HG03025 (cell line): ENCODE measurements around the gene THTPA.

Experiments used
- ATAC-seq: cut with Tn5 transposase; IDR thresholded peaks from one replicate; pipeline ENCODE4 v1.9.1; 2021; ENCODE audit warnings: mild to moderate bottlenecking, moderate library complexity; ENCODE audit not compliant: unreplicated experiment, low FRiP score

The THTPA gene, protein sequence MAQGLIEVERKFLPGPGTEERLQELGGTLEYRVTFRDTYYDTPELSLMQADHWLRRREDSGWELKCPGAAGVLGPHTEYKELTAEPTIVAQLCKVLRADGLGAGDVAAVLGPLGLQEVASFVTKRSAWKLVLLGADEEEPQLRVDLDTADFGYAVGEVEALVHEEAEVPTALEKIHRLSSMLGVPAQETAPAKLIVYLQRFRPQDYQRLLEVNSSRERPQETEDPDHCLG

DNA sequence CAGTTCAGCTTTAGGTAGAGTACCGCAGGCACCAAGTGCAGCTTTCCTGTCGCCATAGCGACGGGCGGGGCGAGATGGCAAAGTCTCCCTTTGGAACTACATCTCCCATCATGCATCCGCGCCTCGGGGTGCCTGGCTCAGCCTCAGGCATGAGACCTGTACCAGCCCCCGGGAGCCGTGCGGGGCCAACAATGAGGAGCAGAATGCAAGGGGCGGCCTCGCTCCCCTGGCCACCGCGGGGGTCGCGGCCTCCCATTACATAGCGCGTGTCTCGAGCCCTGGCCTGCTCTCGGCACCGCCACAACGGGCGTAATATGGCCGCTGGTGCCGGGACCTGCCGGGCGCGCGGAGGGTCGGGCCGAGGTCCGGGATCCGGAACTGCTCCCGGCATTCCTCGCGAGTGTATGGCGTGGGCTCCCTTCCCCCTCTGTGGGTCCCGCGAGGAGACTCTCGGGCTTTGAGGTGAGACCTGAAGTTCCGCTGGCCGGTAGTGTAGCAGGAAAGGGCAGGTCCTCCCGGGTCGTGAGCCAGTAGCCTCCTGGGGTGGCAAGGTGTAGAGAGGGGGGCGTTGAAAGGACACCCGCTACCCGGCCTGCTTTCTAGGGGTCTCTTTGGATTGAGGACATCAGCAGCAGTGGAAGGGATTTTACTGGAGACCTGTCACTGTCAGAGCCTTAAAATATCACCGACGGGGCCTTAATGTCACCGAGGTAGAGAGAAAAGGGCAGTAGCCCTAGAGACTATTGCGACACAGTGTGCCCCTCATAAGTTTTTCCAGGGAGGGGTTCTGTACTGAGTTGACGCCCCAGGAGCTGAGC, at the start of gene THTPA:
THTPA (plus strand) TSS at position 390 of the 818 bp plus-strand sequence. CDS start 487 bp downstream, outside the sequence.
- peak; percentile 79 for ATAC-seq

DNA sequence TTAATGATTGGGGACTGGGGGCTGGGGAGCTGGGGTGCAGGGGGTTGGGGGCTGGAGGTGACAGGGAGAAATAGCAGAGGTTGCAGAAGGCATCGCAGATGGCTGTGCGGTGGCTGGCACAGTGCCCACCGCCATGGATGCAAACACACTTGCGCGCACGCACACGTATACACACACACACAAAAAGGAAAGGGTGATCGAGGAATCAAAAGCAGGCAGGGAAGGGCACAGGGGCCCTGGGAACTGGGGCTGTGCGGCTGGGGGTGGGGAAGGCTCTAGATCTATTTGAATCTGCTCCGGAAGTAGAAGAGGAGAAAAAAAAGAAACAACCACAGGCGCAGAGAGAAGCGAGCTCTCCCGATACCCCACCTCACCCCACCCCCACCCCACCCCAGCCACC, 43.9 kb upstream of the THTPA start:
- no peak for ATAC-seq

DNA sequence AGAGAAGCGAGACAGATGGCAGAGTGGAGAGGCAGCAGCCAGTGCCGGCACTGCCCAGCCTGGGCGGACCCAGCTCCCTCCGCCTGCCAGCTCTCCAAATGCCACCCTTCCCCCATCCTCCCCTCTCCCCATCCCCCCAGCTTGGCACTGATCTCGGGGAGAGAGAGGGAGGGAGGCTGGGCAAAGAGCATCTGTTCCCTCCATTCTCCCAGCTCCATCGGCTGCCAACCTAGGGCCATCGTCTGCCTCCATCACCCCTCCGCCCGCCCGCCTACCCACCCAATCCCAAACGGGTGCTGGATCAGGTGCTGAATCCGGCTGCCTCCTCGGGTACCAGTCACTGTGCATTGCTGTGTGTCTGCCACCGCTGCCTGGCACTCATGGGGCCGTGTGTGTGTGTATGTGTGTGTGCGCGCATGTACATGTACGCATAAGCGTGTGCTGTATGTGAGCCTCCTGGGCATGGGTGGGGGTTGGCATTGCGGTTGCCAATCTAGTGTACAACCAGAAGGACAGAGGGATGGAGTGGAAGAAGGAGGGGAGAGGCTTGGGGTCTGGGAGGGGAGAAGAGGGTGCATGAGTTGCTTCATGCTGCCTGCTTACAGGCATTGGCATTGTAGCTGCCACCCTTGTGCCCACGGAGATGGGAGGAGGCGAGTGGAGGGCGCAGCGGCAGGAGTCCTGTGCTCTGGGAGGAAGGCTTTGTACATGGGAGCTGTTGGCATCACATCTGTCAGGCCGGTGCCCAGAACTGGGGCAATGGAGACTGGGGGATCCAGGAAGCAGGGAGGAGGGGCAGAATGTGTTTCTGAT, 42.9 kb upstream of the THTPA start:
- ATAC-seq, result no peak

DNA sequence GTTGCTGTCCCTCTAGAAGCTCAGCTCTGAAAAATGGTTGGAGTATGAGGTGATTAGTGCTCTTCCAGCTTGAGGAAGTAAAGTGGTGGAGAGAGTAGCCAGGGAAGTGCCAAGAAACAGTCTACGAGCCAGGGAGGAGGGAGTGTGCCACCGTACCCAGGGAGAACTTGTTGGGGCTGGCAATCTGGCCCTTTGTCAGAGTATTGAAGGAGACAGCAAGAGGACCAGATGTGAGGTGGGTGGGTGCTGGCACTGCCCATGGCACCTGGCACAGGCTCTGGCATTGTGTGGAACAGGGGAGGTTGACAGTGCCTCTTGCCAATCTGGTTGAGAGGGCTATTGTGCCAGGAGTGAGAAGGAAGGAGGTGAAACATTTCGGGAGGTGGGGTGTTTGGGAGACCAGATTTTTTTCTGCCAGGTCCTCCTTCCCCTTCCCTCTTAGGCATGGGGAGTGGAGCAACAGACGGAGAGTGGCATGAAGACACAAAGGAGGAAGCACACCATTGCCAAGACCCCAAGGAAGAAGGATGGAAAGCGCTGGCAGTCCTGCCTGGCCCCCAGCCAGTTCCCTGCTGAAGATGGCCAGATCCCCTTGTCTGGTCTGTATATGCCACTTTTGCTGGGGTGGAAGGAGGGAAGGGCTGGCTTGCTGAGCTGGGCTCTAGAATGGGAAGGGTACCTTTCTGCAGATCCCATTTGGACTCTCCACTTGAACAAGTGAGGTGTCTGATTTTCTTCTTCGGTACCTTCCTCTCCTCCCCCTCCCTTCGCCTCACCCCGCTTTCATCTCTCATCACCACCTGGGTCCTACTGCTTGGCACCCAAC, 42.0 kb upstream of the THTPA start:
- ATAC-seq, result no peak

DNA sequence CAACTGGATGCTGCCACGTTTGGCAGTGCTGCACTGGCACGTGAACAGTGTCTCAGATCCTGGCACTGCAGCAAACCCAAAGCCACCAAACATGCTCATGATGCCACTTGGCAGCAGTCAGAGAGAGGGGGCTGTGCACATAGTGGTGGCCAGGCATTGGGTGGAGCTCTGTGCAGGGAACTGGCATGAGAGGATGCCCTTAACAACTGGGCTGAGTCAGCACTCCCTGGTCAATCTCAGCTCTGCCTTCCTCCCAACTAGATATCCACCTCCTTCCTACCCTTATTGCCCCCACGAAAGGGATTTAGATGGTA, 41.5 kb upstream of the THTPA start:
- ATAC-seq, result no peak

DNA sequence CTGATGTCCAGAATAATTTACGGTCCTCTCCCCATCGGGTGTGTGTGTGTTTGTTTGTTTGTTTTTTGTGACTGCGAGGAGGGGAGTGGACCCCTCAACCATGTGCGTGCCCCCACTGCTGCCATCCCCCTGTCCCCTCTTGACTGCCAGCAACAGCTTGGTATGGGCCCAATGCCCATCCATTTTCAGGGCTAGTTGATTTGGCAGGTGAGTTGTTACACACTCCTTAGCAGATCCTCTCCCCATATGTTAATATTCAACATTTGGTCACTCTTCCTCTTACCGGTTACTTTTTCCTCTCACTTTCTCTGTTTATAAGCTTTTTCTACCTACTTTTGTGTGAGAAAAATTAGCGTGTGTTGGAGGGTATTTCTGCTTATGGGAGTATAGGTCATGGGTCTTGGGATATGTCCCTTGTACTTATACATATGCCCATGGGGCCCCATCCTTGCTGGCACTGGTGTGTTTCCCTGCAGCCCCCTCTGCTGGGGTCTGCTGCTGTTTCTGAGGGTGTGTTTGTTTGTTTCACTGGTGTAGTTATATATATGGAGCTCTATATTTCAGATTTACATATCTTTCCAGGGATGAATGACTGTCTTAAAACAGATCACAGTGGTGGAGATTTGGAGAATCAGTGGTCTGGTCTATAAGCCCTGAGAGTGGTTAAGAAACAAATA, 38.3 kb upstream of the THTPA start:
- ATAC-seq, result no peak

DNA sequence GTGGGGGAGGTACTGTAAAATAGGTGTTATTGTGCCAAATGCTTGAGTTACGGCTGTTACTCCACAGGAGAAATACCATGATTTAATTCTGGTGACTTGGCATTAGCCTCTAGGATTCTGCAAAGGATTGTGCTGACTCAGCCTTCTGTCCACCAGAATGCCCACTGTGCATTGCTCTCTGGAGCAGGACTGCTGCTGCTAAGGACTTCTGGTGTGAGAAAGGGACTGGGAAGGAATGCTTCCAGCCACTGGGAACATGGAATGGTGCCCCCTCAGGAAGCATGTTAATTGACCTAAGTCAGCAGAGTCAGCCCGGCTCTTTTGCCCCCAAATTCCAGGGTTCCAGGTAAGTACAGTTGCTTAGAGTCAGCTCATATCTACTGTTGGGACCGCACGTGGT, 37.4 kb upstream of the THTPA start:
- no peak for ATAC-seq

DNA sequence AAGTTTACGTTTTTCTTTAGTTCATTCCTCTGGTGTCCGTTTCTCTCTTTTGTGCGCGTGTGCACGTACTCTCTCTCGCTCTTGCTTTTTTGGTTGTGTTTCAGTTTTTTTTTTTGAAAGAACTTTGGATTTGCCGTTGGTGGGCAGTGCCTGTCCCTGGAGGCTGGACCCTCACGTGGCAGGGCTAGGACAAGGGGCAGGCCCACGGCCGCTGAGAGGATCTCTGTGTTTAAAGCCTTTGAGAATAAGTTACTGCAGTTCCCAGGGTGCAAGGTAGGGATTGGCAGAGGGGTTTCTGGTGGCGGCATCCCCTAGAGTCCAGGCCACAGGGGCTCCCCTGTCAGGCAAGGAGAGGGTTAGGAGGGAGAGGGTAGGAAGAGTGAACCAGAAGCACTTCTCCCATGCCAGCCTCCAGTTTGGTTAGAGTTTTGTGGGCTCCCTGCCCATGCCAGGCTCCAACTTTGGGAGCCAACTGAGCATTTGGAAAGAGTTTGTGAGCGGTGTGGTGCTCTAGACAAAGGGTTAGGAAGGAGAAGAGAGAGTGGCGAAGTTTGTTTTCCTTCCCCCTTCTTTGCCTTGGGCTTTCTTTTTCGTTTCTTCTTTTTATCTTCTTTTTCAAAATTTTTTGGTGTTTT, 35.1 kb upstream of the THTPA start:
- ATAC-seq, result no peak

DNA sequence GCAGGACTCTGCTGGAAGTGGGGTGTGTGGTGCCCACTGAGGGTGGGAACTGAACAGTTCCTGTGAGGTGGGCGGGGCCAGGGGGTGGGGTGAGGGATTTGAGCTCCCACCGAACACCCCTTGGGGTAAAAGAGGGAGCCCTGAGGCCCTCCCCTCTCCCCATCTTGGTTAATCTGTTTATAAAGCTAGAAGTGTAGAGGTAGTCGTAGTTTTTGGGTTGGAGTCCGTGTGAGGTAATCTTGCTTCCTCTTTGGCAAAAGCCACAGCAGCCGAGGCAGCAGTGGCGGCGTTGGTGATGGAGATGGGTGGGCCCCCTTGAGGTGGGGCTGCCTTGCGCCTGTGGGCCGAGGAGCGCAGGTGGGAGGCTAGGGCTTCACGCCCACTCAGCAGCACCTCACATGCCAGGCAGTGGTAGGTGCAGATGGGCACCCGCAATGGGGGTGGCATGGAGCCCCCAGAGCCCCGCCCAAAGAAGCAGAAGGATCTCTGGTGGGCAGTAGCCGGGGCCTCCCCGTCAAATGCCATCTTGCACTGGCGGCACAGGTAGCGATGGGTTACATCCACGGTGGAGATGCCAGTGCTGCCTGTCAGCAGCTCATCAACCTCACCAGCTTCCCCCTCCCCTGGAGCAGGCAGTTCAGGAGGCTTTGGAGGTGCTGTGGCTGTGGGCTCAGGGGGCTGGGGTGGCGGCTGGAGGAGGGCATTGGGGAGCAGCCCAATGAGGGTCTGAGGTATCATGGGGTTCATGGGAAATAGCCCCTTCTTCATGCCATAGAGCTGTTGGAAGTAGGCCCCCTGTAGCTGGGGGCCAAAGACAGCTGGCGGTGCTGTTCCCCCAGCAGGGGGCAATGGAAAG, 34.1 kb upstream of the THTPA start:
- no peak for ATAC-seq

DNA sequence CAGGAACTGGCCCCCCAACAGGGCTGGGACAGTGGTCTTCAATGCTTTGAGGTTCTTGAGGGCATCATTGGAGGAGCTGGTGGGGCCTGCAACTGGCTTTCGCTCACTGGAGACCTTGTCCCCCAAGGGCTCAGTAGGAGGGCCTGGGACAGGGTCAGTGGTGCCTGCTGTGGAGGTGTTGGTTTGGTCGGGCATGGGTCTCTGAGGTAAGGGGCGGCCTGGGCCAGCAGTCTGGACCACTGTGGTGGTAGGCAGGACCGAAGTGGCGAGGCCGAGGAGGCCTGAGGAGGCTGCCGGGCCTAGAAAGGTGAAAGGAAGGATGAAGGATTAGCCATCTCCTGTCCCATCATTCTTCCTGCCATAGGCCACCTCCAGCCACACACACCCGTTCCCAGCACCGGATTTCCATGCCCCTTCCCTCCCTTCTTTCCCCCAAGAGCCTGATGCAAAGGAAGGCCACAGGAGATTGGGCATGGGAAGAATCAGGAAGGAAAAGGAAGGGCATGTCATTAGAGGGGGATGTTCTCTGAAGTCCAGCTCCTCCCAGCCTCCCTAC, 33.4 kb upstream of the THTPA start:
- ATAC-seq, result no peak

DNA sequence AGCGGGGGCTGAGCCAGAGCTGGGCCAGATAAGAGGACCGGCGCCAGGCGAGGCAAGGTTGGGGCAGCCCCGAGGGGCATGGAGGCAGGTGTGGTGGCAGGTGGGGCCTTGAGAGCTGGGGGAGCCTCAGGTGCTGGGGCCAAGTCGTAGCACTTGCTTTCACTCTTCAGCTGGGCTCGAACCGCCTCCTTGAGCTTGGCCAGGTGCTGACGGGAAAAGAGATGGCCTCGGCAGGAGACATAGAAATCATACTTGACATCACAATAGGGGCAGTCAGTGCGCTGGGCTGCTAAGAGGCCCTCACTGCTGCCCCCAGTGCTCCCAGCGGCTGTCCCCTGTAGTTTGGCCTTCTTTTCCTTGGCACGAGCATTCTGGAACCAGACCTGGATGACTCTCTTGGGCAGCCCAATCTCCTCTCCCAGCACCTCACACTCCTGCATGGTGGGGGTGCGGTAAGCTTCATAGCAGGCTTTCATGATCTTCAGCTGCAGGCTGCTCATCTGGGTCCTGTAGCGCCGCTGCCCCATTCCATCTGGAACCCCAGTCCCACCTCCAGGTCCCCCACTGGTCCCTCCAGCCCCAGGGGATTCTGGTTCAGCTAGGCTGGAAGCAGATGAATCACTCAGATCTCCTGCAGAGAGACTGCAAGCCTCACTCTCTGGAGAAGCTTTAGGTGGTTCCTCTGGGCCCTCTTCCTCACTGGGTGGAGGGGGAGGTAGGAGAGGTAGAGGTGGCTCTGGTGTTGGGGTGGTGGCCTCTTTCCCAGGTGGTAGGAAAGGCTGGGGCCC, 32.6 kb upstream of the THTPA start:
- no peak for ATAC-seq

DNA sequence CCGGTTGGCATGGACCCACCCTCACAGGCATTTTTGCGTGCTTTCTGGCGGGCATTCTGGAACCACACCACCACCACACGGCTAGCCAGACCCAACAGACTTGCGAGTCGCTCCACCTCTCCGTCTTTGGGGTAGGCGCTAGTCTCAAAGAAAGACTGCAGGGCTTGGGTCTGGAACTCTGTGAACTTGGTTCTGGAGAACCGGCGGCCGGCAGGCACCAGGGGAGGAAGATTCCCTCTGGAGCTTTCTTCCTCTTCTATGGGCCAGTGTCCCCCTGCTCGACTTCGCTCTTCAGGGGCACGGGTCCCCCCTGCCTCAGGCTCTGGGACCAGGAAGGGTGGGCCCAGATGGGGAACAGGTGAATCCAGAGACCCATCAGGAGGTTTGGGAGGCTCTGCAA, 31.1 kb upstream of the THTPA start:
- ATAC-seq, result no peak

DNA sequence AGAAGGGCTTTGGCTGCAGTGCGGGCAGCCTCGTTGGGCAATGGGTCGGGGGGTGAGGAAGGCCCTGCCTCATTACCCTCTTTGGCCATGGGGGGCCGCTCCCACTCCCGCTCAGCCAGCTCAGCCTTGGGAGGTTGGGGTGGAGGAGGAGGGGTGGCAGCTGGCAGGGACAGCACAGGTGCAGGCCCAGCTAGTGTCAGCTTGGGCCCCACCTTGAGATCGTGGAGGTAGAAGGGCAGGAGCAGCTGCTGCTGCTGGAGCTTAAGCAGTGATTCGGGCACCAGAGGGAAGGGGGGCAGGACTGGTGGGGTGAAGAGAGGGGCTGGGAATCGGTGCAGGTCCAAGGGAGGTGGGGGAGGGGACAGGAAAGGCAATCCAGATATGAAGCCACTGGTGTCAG, 30.5 kb upstream of the THTPA start:
- ATAC-seq, result no peak

DNA sequence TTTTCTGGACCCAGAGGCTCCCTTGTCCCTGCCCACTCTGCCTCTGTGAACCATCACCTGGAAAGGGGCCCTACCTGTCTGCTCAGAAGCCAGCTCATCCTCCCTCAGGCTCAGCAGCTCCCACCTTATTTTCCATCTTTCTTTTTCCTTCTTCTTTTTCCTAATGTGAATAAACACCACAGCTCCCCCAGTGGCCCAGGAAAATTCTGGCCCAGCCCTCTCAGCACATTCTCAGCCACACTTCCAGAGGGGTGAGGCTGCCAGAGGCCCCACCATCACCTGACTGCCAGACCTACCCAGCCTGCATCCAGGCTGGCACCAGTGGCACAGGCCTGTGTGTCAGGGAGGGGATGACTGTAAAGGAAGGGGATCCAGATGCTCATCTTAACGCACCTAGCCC, 27.5 kb upstream of the THTPA start:
- no peak for ATAC-seq

DNA sequence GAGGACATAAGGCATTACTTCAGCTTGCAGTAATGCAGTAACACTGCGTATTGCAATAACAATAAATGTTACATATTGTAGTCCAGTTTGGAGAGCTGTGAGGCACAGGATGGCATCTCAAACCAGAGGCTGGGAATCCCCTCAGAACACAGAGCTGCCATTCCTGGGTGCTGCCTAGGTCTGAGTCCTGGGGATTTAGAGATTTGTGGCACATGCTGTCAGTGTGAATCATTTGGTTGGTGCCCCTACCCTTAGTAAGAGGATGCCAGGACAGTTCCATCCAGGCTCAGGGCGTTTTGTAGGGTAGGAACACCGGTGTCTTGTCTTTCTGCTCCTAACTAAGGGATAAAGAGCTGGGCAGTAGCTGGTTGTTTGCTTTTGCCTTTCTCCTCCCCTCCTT, 27.1 kb upstream of the THTPA start:
- ATAC-seq, result no peak

DNA sequence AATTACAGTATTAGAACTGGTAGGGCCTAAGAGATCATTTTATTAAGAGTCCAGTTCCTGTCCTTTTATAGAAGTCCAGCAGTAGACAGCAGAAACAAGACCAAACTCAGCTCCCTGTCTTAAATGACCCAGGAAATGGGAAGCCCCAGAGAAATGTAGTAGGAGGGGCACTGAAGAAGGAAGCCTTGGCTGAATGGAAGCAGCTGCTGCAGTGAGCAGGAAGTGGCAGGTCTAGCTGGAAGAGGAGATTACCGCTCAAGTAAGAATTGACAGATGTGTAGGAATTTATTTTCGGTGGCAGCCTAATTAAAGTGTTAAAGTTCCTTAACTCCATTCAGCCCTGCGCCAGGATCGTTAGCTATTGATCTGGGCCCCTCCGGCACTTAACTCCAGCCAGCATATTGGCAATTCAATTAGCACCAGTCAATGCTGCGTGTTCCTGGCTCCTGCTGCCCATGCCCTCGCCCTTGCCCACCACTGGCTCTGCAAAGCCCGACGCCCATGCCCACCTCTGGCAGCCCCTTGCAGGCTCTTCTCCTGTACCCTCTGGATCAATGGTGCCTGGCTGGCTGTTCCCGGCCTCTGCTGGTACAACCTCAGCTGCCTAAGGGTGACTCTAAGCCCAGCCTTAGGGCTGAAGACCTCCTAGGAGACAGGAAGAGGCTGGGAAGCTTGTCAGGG, 25.6 kb upstream of the THTPA start:
- no peak for ATAC-seq

DNA sequence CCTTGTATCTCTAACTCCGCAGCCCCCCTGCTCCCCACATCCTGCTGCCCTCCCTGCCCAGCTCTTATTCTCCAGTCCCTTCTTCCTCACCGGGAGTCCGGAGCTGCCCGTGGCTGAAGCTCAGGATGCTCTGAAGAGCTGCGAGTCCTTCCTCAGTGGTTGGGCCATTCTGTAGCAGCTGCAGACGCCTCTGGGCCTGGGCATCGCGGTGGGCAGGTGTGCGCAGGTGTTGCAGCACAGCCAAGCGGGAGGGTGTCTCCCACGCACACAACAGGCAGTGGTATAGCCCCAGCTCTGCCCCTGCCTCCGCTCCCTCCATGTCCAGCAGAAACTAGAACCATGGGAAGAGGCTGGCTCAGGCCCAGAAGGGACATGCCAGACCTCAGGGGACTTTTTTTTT, 24.7 kb upstream of the THTPA start:
- no peak for ATAC-seq
